H1 (cell line): ENCODE data around the gene C5.
A peak's percentile ranks its signal among the peaks of the same experiment; 100 is the strongest.

Experiments used
- CTCF ChIP-seq, 3 experiments: IDR thresholded peaks; 1 replicate in 2 of 3; 2 replicates in 1 of 3; pipeline versions ENCODE4 v1.5.1 to v1.6.1; 2011; ENCODE audit warnings: low read length in 3 of 3, mild to moderate bottlenecking in 3 of 3, inconsistent platforms in 2 of 3, low read depth in 1 of 3, moderate library complexity in 1 of 3; ENCODE audit not compliant: insufficient read depth in 1 of 3; ENCODE audit errors: control extremely low read depth in 1 of 3
- EP300 ChIP-seq, 2 experiments: IDR thresholded peaks; 1 replicate in 1 of 2; 2 replicates in 1 of 2; pipeline ENCODE4 v1.6.1; 2011 to 2012; ENCODE audit warnings: low read depth in 2 of 2, low read length in 2 of 2, mild to moderate bottlenecking in 2 of 2, borderline replicate concordance in 1 of 2, inconsistent platforms in 1 of 2, moderate library complexity in 1 of 2
- POLR2A ChIP-seq, 2 experiments: IDR thresholded peaks; 1 replicate in 1 of 2; 2 replicates in 1 of 2; pipeline ENCODE4 v1.6.1; 2011; ENCODE audit warnings: low read depth in 2 of 2, low read length in 2 of 2, mild to moderate bottlenecking in 2 of 2; ENCODE audit errors: control extremely low read depth in 1 of 2
- POLR2AphosphoS5 ChIP-seq: IDR thresholded peaks from 2 replicates; pipeline ENCODE4 v1.6.1; 2011; ENCODE audit warnings: low read depth, low read length
- SIX5 ChIP-seq: IDR thresholded peaks from 2 replicates; pipeline ENCODE4 v1.6.1; 2011; ENCODE audit warnings: mild to moderate bottlenecking, low read depth, low read length
- SUZ12 ChIP-seq: fragments of 200-600 bp; sonication (generic); IDR thresholded peaks from 2 replicates; pipeline ENCODE4 v1.6.1; 2012; ENCODE audit warnings: mild to moderate bottlenecking, inconsistent platforms, low read length, moderate library complexity, mixed read lengths
- YY1 ChIP-seq: IDR thresholded peaks from 2 replicates; pipeline ENCODE4 v1.6.1; 2011; ENCODE audit warnings: low read depth, mild to moderate bottlenecking, low read length

- TF ChIP-seq CTCF (IDR thresholded peaks at IDR 0.05; ENCODE audit: control extremely low read depth in 1 of 3, insufficient read depth in 1 of 3, low read depth in 1 of 3, low read length in 3 of 3) (peak in 2 of 3 experiments; percentile 64 to 66; a peak in 3 of 4 replicates), SUZ12 (no peak), POLR2AphosphoS5 (no peak), SIX5 (no peak), POLR2A (IDR thresholded peaks at IDR 0.05; ENCODE audit: control extremely low read depth in 1 of 2, low read depth in 2 of 2, low read length in 2 of 2) (no peak), YY1 (no peak), EP300 (IDR thresholded peaks at IDR 0.05; ENCODE audit: borderline replicate concordance in 1 of 2, low read depth in 2 of 2, low read length in 2 of 2) (no peak)
These were observed 64.3 kb downstream of the C5 start for GRCh38 chr9:120985819-120986222.
